Parathyroid adenoma (tissue), 2 donors: ENCODE measurements around the gene WDPCP.

Source experiments
- H2AFZ ChIP-seq: fragments of 300-600 bp; sonication (generic); one replicate; pipeline ENCODE4 v1.7.0; 2017; ENCODE audit warnings: antibody characterized with exemption, mild to moderate bottlenecking
- H3K27ac ChIP-seq: fragments of 300-600 bp; sonication (generic); one replicate; pipeline ENCODE4 v1.7.0; 2017
- H3K27me3 ChIP-seq: fragments of 300-600 bp; sonication (generic); one replicate; pipeline ENCODE4 v1.7.0; 2017; ENCODE audit warnings: low read length; ENCODE audit not compliant: control insufficient read depth, insufficient read depth
- H3K36me3 ChIP-seq: fragments of 300-600 bp; sonication (generic); one replicate; pipeline ENCODE4 v1.7.0; 2017; ENCODE audit warnings: low read length; ENCODE audit not compliant: control insufficient read depth, insufficient read depth
- H3K4me1 ChIP-seq: fragments of 300-600 bp; sonication (generic); one replicate; pipeline ENCODE4 v1.7.0; 2017; ENCODE audit warnings: control low read depth
- H3K4me2 ChIP-seq: fragments of 300-600 bp; sonication (generic); one replicate; pipeline ENCODE4 v1.7.0; 2017; ENCODE audit warnings: low read length
- H3K4me3 ChIP-seq: fragments of 300-600 bp; sonication (generic); one replicate; pipeline ENCODE4 v1.7.0; 2017; ENCODE audit warnings: low read depth, low read length
- H3K79me2 ChIP-seq: fragments of 300-600 bp; sonication (generic); one replicate; pipeline ENCODE4 v1.7.0; 2017; ENCODE audit warnings: control low read depth
- H3K9ac ChIP-seq: fragments of 300-600 bp; sonication (generic); one replicate; pipeline ENCODE4 v1.7.0; 2017; ENCODE audit warnings: mild to moderate bottlenecking
- H3K9me3 ChIP-seq: fragments of 300-600 bp; sonication (generic); one replicate; pipeline ENCODE4 v1.7.0; 2017; ENCODE audit warnings: low read length; ENCODE audit not compliant: control insufficient read depth
- CTCF ChIP-seq: fragments of 300-600 bp; sonication (generic); IDR thresholded peaks from one replicate; pipeline ENCODE4 v1.7.0; 2017; ENCODE audit warnings: antibody characterized with exemption, mild to moderate bottlenecking
- donor health status: primary hyperparathyroidism.

The WDPCP gene

GRCh38 chr2:63345285-63345633 lies 243.0 kb downstream of the WDPCP start:
- no peak overlapping the region for H3K4me2 ChIP-seq
- H3K9me3 ChIP-seq, result peaks cover 3% of the 10 kb centered on the region
- no peak overlapping the region for H3K27ac ChIP-seq
- TF ChIP-seq CTCF, result no peak
- no peak overlapping the region for H2AFZ ChIP-seq
- no peak overlapping the region for H3K9ac ChIP-seq
- no peaks in the 10 kb centered on the region for H3K79me2 ChIP-seq
- H3K36me3 ChIP-seq, result no peaks in the 10 kb centered on the region
- H3K4me1 ChIP-seq, result no peaks in the 10 kb centered on the region
- no peaks in the 10 kb centered on the region for H3K27me3 ChIP-seq
- no peak overlapping the region for H3K4me3 ChIP-seq

- Histone ChIP-seq H3K4me3 (no peak overlapping the region), H2AFZ (no peak overlapping the region), H3K4me2 (no peak overlapping the region), H3K9ac (no peak overlapping the region), H3K36me3 (no peaks in the 10 kb centered on the region), H3K9me3 (peaks cover 3% of the 10 kb centered on the region), H3K79me2 (no peaks in the 10 kb centered on the region), H3K4me1 (no peaks in the 10 kb centered on the region), H3K27me3 (no peaks in the 10 kb centered on the region), H3K27ac (no peak overlapping the region)
- TF ChIP-seq CTCF, result no peak
These were observed 243.5 kb downstream of the WDPCP start for GRCh38 chr2:63344575-63345284.

- Histone ChIP-seq H3K27ac (no peak overlapping the region), H3K4me2 (no peak overlapping the region), H3K79me2 (no peaks in the 10 kb centered on the region)
These were observed 244.7 kb downstream of the WDPCP start for GRCh38 chr2:63343397-63344109.

GRCh38 chr2:63340443-63340842 lies 247.8 kb downstream of the WDPCP start:
- no peaks in the 10 kb centered on the region for H3K36me3 ChIP-seq
- H2AFZ ChIP-seq, result no peak overlapping the region
- H3K9ac ChIP-seq, result no peak overlapping the region
- H3K4me3 ChIP-seq, result no peak overlapping the region
- peaks cover 3% of the 10 kb centered on the region for H3K9me3 ChIP-seq
- H3K27me3 ChIP-seq, result no peaks in the 10 kb centered on the region
- TF ChIP-seq CTCF, result no peak
- H3K27ac ChIP-seq, result no peak overlapping the region
- H3K79me2 ChIP-seq, result no peaks in the 10 kb centered on the region
- no peaks in the 10 kb centered on the region for H3K4me1 ChIP-seq
- H3K4me2 ChIP-seq, result no peak overlapping the region

More at GRCh38 chr2:63343397-63344109, 244.7 kb downstream of the WDPCP start:
- Histone ChIP-seq H3K36me3 (no peaks in the 10 kb centered on the region), H3K27me3 (no peaks in the 10 kb centered on the region), H2AFZ (no peak overlapping the region), H3K9me3 (peaks cover 3% of the 10 kb centered on the region), H3K4me3 (no peak overlapping the region), H3K9ac (no peak overlapping the region), H3K4me1 (no peaks in the 10 kb centered on the region)
- TF ChIP-seq CTCF, result no peak
